Measurements from ENCODE around the gene MLLT3.

DNA sequence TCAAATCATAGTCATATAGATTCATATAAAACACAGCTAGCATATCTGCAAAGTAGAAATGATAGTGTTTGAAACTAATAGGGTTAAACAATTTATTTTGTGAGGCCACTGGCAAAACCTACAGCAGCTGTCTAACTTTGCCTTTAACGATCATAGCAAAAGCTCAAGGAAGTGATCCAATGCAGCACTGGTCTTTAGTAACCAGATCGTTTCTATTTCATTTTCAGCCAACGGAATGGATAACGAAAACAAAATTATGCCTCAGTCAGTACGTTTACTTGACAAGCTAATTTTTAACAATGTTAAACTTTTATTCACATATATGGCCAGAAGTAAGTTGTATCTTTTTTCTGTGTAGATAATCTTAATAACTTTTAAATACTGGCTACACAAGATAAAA lies 17.7 kb downstream of the MLLT3 start:
- TF ChIP-seq, protein P1, sequence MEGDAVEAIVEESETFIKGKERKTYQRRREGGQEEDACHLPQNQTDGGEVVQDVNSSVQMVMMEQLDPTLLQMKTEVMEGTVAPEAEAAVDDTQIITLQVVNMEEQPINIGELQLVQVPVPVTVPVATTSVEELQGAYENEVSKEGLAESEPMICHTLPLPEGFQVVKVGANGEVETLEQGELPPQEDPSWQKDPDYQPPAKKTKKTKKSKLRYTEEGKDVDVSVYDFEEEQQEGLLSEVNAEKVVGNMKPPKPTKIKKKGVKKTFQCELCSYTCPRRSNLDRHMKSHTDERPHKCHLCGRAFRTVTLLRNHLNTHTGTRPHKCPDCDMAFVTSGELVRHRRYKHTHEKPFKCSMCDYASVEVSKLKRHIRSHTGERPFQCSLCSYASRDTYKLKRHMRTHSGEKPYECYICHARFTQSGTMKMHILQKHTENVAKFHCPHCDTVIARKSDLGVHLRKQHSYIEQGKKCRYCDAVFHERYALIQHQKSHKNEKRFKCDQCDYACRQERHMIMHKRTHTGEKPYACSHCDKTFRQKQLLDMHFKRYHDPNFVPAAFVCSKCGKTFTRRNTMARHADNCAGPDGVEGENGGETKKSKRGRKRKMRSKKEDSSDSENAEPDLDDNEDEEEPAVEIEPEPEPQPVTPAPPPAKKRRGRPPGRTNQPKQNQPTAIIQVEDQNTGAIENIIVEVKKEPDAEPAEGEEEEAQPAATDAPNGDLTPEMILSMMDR (IDR thresholded peaks at IDR 0.05; ENCODE audit: poor library complexity), result no peak
- no peak for TF ChIP-seq EZH2 (IDR thresholded peaks at IDR 0.05; ENCODE audit: borderline replicate concordance)
